Measurements from ENCODE around the gene EGFR.

GRCh38 chr7:55171157-55171556, 152.3 kb downstream of the EGFR start:
- TF ChIP-seq POLR2A (IDR thresholded peaks at IDR 0.05; ENCODE audit: low read length) = no peak
- no peak for TF ChIP-seq CTCF (IDR thresholded peaks at IDR 0.05)
- no peak for TF ChIP-seq SMC3 (IDR thresholded peaks at IDR 0.05)
- no peak for TF ChIP-seq EP300 (IDR thresholded peaks at IDR 0.05)
- no peak for TF ChIP-seq NPAS2 (CRISPR knock-in tag; IDR thresholded peaks at IDR 0.05; ENCODE audit: borderline replicate concordance)
- no peak for TF ChIP-seq CEBPB (IDR thresholded peaks at IDR 0.05)
- no peak for TF ChIP-seq PBX3 (IDR thresholded peaks at IDR 0.05)

Measured in A549 (cell line).